Osteoblast (primary cell): Measurements from ENCODE around the gene ABCC3. TPM values are rescaled to one million over a fixed set of nuclear protein-coding genes. Genes with fewer than 3 reads are reported as not detected.

ENCODE experiments used
- DNase-seq: peaks from one replicate; pipeline ENCODE4 v3.0.0; 2011; ENCODE audit warnings: low spot score, mixed read lengths; ENCODE audit not compliant: insufficient read length; ENCODE audit errors: missing footprints
- H2AFZ ChIP-seq: 2 replicates; pipeline ENCODE4 v1.6.0; 2011; ENCODE audit warnings: mild to moderate bottlenecking, low read length
- H3K27ac ChIP-seq: 2 replicates; pipeline ENCODE4 v1.5.1; 2011; ENCODE audit warnings: mild to moderate bottlenecking, low read depth, low read length, moderate library complexity
- H3K27me3 ChIP-seq: 2 replicates; pipeline ENCODE4 v1.6.0; 2012; ENCODE audit warnings: mild to moderate bottlenecking, control low read depth, inconsistent platforms, low read length, moderate library complexity; ENCODE audit not compliant: insufficient read depth
- H3K36me3 ChIP-seq: 2 replicates; pipeline ENCODE4 v1.5.1; 2011; ENCODE audit warnings: mild to moderate bottlenecking, low read length, control low read depth, moderate library complexity; ENCODE audit not compliant: insufficient read depth
- H3K4me1 ChIP-seq: 2 replicates; pipeline ENCODE4 v1.5.1; 2011; ENCODE audit warnings: mild to moderate bottlenecking, low read length, control low read depth, moderate library complexity; ENCODE audit not compliant: insufficient read depth
- H3K4me2 ChIP-seq: 2 replicates; pipeline ENCODE4 v1.6.0; 2011; ENCODE audit warnings: mild to moderate bottlenecking, low read length; ENCODE audit not compliant: insufficient read depth
- H3K4me3 ChIP-seq: fragments of 200-600 bp; sonication (generic); 3 replicates; pipeline ENCODE4 v1.5.1; 2012; ENCODE audit warnings: mild to moderate bottlenecking, low read length, inconsistent platforms; ENCODE audit not compliant: insufficient read depth
- H3K79me2 ChIP-seq: 2 replicates; pipeline ENCODE4 v1.6.0; 2012; ENCODE audit warnings: mild to moderate bottlenecking, low read length, control low read depth, inconsistent platforms; ENCODE audit not compliant: insufficient read depth
- H3K9me3 ChIP-seq: 2 replicates; pipeline ENCODE4 v1.5.1; 2011; ENCODE audit warnings: low read depth, low read length, control low read depth
- H4K20me1 ChIP-seq: 2 replicates; pipeline ENCODE4 v1.6.0; 2012; ENCODE audit warnings: mild to moderate bottlenecking, low read length, control low read depth; ENCODE audit not compliant: insufficient read depth
- CTCF ChIP-seq: IDR thresholded peaks from 2 replicates; pipeline ENCODE4 v1.5.1; 2011; ENCODE audit warnings: mild to moderate bottlenecking, low read depth, low read length, moderate library complexity; ENCODE audit errors: extremely low read depth
- total RNA-seq: library from RNA; depleted of rRNA; stranded (reverse); fragments of >200 nt; gene quantifications from 2 replicates; pipeline ENCODE4 v1.2.3, GENCODE V29; 2012

Gene ABCC3
- total RNA-seq, 1 donor = 28.6 TPM

- no peaks in the 10 kb centered on the region for H3K4me1 ChIP-seq
- H3K27ac ChIP-seq = no peak overlapping the region
Measured at GRCh38 chr17:50620858-50621257, 13.8 kb upstream of the ABCC3 start.

GRCh38 chr17:50621574-50622031 lies 13.1 kb upstream of the ABCC3 start:
- no peaks in the 10 kb centered on the region for H3K36me3 ChIP-seq
- no peak overlapping the region for H2AFZ ChIP-seq
- no peaks in the 10 kb centered on the region for H3K4me1 ChIP-seq
- H3K27ac ChIP-seq = no peak overlapping the region
- no peak for TF ChIP-seq CTCF
- no peaks in the 10 kb centered on the region for H3K79me2 ChIP-seq
- H3K9me3 ChIP-seq = no peaks in the 10 kb centered on the region
- H3K27me3 ChIP-seq = no peaks in the 10 kb centered on the region
- no peaks in the 10 kb centered on the region for H4K20me1 ChIP-seq
- H3K4me3 ChIP-seq = no peak overlapping the region
- DNase-seq = peak; percentile 95
- no peak overlapping the region for H3K4me2 ChIP-seq

More at GRCh38 chr17:50620858-50621257, 13.8 kb upstream of the ABCC3 start:
- H3K36me3 ChIP-seq = no peaks in the 10 kb centered on the region
- H3K9me3 ChIP-seq = no peaks in the 10 kb centered on the region
- no peak overlapping the region for H2AFZ ChIP-seq
- no peaks in the 10 kb centered on the region for H4K20me1 ChIP-seq
- DNase-seq = no peak
- H3K4me3 ChIP-seq = no peak overlapping the region
- H3K4me2 ChIP-seq = no peak overlapping the region
- TF ChIP-seq CTCF = no peak
- no peaks in the 10 kb centered on the region for H3K79me2 ChIP-seq
- no peaks in the 10 kb centered on the region for H3K27me3 ChIP-seq

- Histone ChIP-seq H3K9me3 (no peaks in the 10 kb centered on the region), H3K79me2 (no peaks in the 10 kb centered on the region), H3K27me3 (no peaks in the 10 kb centered on the region), H3K4me1 (no peaks in the 10 kb centered on the region), H3K36me3 (no peaks in the 10 kb centered on the region), H3K4me3 (no peak overlapping the region), H3K27ac (no peak overlapping the region), H3K4me2 (no peak overlapping the region), H4K20me1 (no peaks in the 10 kb centered on the region), H2AFZ (no peak overlapping the region)
- no peak for TF ChIP-seq CTCF
- peak; percentile 63 for DNase-seq
Measured at GRCh38 chr17:50624321-50624934, 10.3 kb upstream of the ABCC3 start.

DNA sequence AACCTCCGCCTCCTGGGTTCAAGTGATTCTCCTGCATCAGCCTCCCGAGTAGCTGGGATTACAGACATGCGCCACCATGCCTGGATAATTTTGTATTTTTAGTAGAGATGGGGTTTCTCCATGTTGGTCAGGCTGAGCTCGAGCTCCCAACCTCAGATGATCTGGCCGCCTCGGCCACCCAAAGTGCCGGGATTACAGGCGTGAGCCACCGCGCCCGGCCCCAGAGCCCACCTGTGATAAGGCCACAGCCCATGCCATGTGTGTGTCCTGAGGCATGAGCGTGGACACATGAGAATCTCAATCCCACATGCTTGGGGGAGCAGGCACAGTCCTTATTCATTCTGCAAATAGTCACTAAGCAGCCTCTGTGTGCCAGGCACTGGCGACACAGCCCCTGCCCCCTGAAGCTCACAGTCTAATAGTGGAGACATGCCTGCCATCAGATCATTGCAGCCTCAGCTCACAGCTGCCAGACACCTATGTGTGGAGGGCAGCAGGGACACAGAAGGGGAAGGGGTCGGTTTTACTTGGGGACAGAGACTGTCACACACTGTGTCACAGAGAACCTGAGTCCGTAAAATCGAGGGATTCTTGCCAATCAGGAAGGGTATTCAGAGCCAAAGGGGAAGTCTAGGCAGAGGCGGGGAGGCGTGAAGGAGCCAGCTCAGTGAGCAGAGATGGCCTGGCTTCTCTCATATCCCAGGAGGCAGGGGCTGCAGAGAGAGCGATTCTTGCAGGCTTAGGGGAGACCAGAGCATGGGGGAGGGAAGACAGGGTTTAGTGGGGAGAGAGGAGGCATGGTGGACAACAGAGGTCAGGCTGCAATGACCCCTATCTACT lies 9.4 kb upstream of the ABCC3 start:
- Histone ChIP-seq H2AFZ (no peak overlapping the region), H4K20me1 (no peaks in the 10 kb centered on the region), H3K27ac (no peak overlapping the region), H3K9me3 (no peaks in the 10 kb centered on the region), H3K4me1 (no peaks in the 10 kb centered on the region), H3K79me2 (no peaks in the 10 kb centered on the region), H3K36me3 (no peaks in the 10 kb centered on the region), H3K4me3 (no peak overlapping the region), H3K27me3 (no peaks in the 10 kb centered on the region), H3K4me2 (no peak overlapping the region)
- peak; percentile 53 for DNase-seq
- TF ChIP-seq CTCF = no peak
